HFF-Myc (cell line): ENCODE measurements around the gene TEKT4.
"Not testable (repeated sequence)": the region's sequence is repeated elsewhere in the genome, so short reads cannot be mapped to it uniquely, and the experiment has no call there.

Experiments
- DNase-seq: peaks from one replicate; pipeline ENCODE4 v3.0.0-alpha.2; 2011; ENCODE audit warnings: low read depth; ENCODE audit errors: extremely low read depth
- H3K4me3 ChIP-seq: replicated peaks from 2 replicates; pipeline ENCODE4 v1.5.1; 2011; ENCODE audit warnings: low read depth, mild to moderate bottlenecking, control low read depth, low read length
- CTCF ChIP-seq: IDR thresholded peaks from 2 replicates; pipeline ENCODE4 v1.5.1; 2012; ENCODE audit warnings: mild to moderate bottlenecking, low read depth, low read length, control low read depth; ENCODE audit errors: missing control alignments

The TEKT4 gene

DNA sequence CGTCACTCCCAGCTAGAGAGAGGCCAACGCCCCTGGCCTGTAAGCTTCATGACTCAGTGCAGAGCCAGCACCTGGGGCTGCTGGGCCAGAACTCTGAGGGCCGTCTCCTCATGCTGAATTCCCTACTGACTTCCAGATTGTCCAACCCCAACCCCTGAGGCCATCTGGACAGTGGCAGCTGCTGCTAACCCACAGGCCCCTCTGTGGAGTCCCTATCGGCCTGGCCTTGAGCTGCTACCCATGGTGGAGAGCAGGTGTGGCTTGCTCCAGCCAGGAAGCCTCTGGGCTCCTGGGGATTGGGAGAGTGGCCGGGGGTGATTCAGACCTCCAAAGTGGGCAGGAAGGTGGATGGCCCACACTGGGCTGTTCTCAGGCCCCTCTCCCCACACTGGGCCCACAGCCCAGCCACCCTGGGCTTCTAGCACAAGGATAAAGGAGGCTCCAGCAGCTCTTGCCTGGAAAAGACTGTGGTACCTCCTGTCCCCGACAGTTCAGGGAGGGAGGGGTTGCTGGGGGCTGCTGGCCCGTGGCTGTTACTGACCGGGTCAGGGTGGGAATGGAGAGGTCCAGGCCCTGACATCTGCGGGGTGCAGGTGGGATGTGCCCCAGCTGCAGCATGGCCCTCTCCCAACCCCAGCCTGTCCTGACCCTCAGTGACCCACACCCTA, 8.2 kb downstream of the TEKT4 start:
- no peak overlapping the region for H3K4me3 ChIP-seq
- DNase-seq, result no peak
- no peak for TF ChIP-seq CTCF

- DNase-seq, result no peak
- no peak for TF ChIP-seq CTCF
- H3K4me3 ChIP-seq, result no peak overlapping the region
Measured at GRCh38 chr2:94879982-94880377, 8.8 kb downstream of the TEKT4 start.

DNA sequence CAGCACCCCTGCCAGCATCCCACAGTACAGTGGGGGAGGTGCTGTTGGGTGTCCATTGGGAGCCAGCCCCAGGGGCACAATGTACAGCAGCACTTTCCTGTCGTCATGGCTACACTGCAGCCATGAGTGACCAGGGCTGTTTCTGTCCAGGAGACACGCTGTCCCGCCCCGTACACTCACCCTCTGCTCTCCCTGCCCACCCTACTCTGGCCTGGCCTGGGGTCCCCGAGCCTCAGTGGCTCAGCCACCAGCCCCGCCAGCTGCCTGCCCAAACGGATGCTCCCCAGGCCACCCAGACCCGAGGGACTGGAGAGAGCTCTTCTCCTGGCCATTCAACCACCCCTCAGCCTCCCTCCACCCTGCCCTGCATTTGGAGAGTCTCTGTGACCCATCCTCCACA, 9.3 kb downstream of the TEKT4 start:
- TF ChIP-seq CTCF, result no peak
- H3K4me3 ChIP-seq, result no peak overlapping the region
- no peak for DNase-seq

DNA sequence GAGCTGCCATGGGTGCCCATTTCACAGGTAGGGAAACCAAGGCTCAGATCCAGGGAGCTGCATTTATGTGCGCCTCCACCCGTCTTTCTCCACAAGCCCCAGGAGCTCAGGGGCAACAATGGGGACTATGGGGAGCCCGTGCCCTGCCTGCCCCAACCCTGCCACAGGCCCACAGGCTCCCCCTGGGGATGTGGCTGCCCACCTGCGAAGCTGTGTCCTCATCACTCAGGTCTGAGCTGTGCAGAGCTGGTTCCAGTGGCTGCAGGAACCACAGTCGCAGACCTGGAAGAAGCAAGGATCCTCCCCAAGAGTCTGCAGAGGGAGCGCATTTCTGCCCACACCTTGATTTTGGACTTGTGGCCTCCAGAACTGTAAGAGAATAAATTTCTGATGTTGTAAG, 9.8 kb downstream of the TEKT4 start:
- no peak for TF ChIP-seq CTCF
- DNase-seq, result no peak
- H3K4me3 ChIP-seq, result no peak overlapping the region

- no peak overlapping the region for H3K4me3 ChIP-seq
- DNase-seq, result no peak
- TF ChIP-seq CTCF, result no peak
Measured at GRCh38 chr2:94890234-94890633, 19.0 kb downstream of the TEKT4 start.

DNA sequence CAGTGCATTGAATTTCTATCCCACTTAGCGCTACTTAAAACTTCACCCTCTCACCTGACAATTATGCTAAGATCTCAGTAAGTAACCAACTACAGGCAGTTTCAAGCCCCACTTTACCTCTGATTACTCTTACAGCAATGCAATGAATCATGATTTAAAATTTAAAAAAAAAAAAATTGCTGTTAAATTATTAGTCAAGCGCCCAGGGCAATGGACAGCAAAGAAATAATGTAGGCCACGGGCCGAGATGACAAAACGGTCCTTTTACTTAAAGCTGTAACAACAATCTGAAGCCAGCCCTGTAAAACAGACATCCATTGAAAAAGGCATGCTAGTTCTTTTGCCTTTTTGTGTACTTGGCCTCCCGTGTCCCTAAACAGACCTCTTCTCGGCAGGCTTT, 24.0 kb downstream of the TEKT4 start:
- H3K4me3 ChIP-seq, DNase-seq: not testable (repeated sequence)

GRCh38 chr2:94906976-94907375, 35.7 kb downstream of the TEKT4 start:
- not testable (repeated sequence) for H3K4me3 ChIP-seq, DNase-seq

- TF ChIP-seq CTCF, result no peak
Measured at GRCh38 chr2:94923196-94923595, 52.0 kb downstream of the TEKT4 start.

GRCh38 chr2:94924999-94925398, 53.8 kb downstream of the TEKT4 start:
- not testable (repeated sequence) for H3K4me3 ChIP-seq, DNase-seq

More at GRCh38 chr2:94923196-94923595, 52.0 kb downstream of the TEKT4 start:
- no peak for DNase-seq
- H3K4me3 ChIP-seq, result no peak overlapping the region
